HepG2 (cell line): ENCODE measurements around the gene TAP1. TPM values are rescaled to one million over a fixed set of nuclear protein-coding genes. Genes with fewer than 3 reads are reported as not detected.
A peak's percentile ranks its signal among the peaks of the same experiment; 100 is the strongest.

Experiments used
- ARNT2 ChIP-seq: sonication (generic); formaldehyde crosslinking; IDR thresholded peaks from 2 replicates; pipeline ENCODE4 v1.8.0; 2022; ENCODE audit warnings: mild to moderate bottlenecking, low read depth, missing genetic modification reagents, moderate library complexity
- CBX2 ChIP-seq, 2 experiments: fragments of 200-600 bp in 1 of 2; sonication (generic); formaldehyde crosslinking in 1 of 2; IDR thresholded peaks; 2 replicates each; pipeline versions ENCODE4 v1.7.0 to v1.8.1; 2018 to 2022; ENCODE audit warnings: low read depth in 2 of 2, low read length in 1 of 2, mild to moderate bottlenecking in 1 of 2, missing genetic modification reagents in 1 of 2
- CSRNP2 ChIP-seq: sonication (generic); formaldehyde crosslinking; conservative IDR thresholded peaks from 2 replicates; pipeline ENCODE4 v1.8.0; 2022; ENCODE audit warnings: low read depth, missing genetic modification reagents
- FIP1L1 ChIP-seq: fragments of 200-400 bp; formaldehyde crosslinking; IDR thresholded peaks from 2 replicates; pipeline ENCODE4 v1.6.1; 2018; ENCODE audit warnings: low read depth, mild to moderate bottlenecking, low read length, moderate library complexity, borderline replicate concordance; ENCODE audit not compliant: insufficient read depth
- GATA4 ChIP-seq: sonication (generic); IDR thresholded peaks from 2 replicates; pipeline ENCODE4 v1.6.1; 2016; ENCODE audit warnings: antibody characterized with exemption, low read depth, borderline replicate concordance
- HNRNPLL ChIP-seq: fragments of 200-400 bp; formaldehyde crosslinking; IDR thresholded peaks from 2 replicates; pipeline ENCODE4 v1.6.1; 2017; ENCODE audit warnings: mild to moderate bottlenecking, low read depth, low read length; ENCODE audit not compliant: poor library complexity, severe bottlenecking
- KDM6A ChIP-seq: IDR thresholded peaks from 2 replicates; pipeline ENCODE4 v1.6.1; 2016; ENCODE audit warnings: low read depth
- ONECUT2 ChIP-seq: sonication (generic); formaldehyde crosslinking; IDR thresholded peaks from 2 replicates; pipeline ENCODE4 v1.4.0; 2020; ENCODE audit warnings: missing genetic modification reagents
- PCBP2 ChIP-seq: fragments of 200-400 bp; formaldehyde crosslinking; optimal IDR thresholded peaks from 2 replicates; pipeline ENCODE3; 2018; ENCODE audit warnings: low read length, low read depth; ENCODE audit not compliant: poor library complexity, severe bottlenecking
- RELA ChIP-seq: sonication (generic); formaldehyde crosslinking; IDR thresholded peaks from 2 replicates; pipeline ENCODE4 v1.4.0; 2020; ENCODE audit warnings: missing genetic modification reagents
- REXO4 ChIP-seq: sonication (generic); formaldehyde crosslinking; IDR thresholded peaks from 2 replicates; pipeline ENCODE4 v1.8.0; 2022; ENCODE audit warnings: missing genetic modification reagents, mild to moderate bottlenecking, borderline replicate concordance
- RFX3 ChIP-seq: IDR thresholded peaks from 2 replicates; pipeline ENCODE4 v1.6.1; 2016; ENCODE audit warnings: missing biosample characterization, missing genetic modification reagents
- RFX5 ChIP-seq: IDR thresholded peaks from 2 replicates; pipeline ENCODE4 v1.6.1; 2011; ENCODE audit warnings: low read depth, low read length, improper control_type of control experiment
- SIX1 ChIP-seq: sonication (generic); formaldehyde crosslinking; IDR thresholded peaks from 2 replicates; pipeline ENCODE4 v1.4.0; 2020; ENCODE audit warnings: missing genetic modification reagents, borderline replicate concordance
- SNAI1 ChIP-seq: sonication (generic); formaldehyde crosslinking; IDR thresholded peaks from 2 replicates; pipeline ENCODE4 v1.5.0; 2020; ENCODE audit warnings: mild to moderate bottlenecking, missing genetic modification reagents, borderline replicate concordance
- SYNCRIP ChIP-seq: fragments of 200-400 bp; formaldehyde crosslinking; IDR thresholded peaks from 2 replicates; pipeline ENCODE4 v1.6.1; 2018; ENCODE audit warnings: mild to moderate bottlenecking, low read depth, low read length; ENCODE audit not compliant: insufficient read depth
- UBTF ChIP-seq: sonication (generic); formaldehyde crosslinking; IDR thresholded peaks from 2 replicates; pipeline ENCODE4 v1.4.0; 2020; ENCODE audit warnings: mild to moderate bottlenecking, missing genetic modification reagents
- ZKSCAN1 ChIP-seq: fragments of 150-350 bp; IDR thresholded peaks from 2 replicates; pipeline ENCODE4 v1.6.1; 2014; ENCODE audit warnings: low read length
- ZKSCAN5 ChIP-seq: sonication (generic); formaldehyde crosslinking; IDR thresholded peaks from 2 replicates; pipeline ENCODE4 v1.5.1; 2020; ENCODE audit warnings: mild to moderate bottlenecking, missing genetic modification reagents
- ZNF160 ChIP-seq: sonication (generic); formaldehyde crosslinking; IDR thresholded peaks from 2 replicates; pipeline ENCODE4 v1.8.0; 2022; ENCODE audit warnings: mild to moderate bottlenecking, inconsistent platforms, missing genetic modification reagents
- ZNF207 ChIP-seq: fragments of 450-650 bp; IDR thresholded peaks from 2 replicates; pipeline ENCODE4 v1.6.1; 2016; ENCODE audit warnings: antibody characterized with exemption, borderline replicate concordance
- ZNF24 ChIP-seq: fragments of 450-650 bp; IDR thresholded peaks from 2 replicates; pipeline ENCODE4 v1.6.1; 2017; ENCODE audit warnings: antibody characterized with exemption, mild to moderate bottlenecking
- ZNF263 ChIP-seq: sonication (generic); formaldehyde crosslinking; IDR thresholded peaks from 2 replicates; pipeline ENCODE4 v1.4.0; 2020; ENCODE audit warnings: missing genetic modification reagents
- ZNF616 ChIP-seq: sonication (generic); formaldehyde crosslinking; IDR thresholded peaks from 2 replicates; pipeline ENCODE4 v1.5.0; 2020; ENCODE audit warnings: low read depth, mild to moderate bottlenecking, missing genetic modification reagents
- ZNF644 ChIP-seq: IDR thresholded peaks from 2 replicates; pipeline ENCODE4 v1.6.1; 2016; ENCODE audit warnings: low read depth
- ZNF709 ChIP-seq: sonication (generic); formaldehyde crosslinking; IDR thresholded peaks from 2 replicates; pipeline ENCODE4 v1.5.0; 2020; ENCODE audit warnings: mild to moderate bottlenecking, missing genetic modification reagents
- ZNF749 ChIP-seq: sonication (generic); formaldehyde crosslinking; IDR thresholded peaks from 2 replicates; pipeline ENCODE4 v1.8.0; 2022; ENCODE audit warnings: mild to moderate bottlenecking, missing genetic modification reagents, moderate library complexity, borderline replicate concordance
- ZNF768 ChIP-seq: sonication (generic); formaldehyde crosslinking; IDR thresholded peaks from 2 replicates; pipeline ENCODE4 v1.4.0; 2020; ENCODE audit warnings: missing genetic modification reagents
- polyA plus RNA-seq, 8 experiments: library from polyadenylated mRNA; depleted of rRNA in 3 of 8; stranded (reverse) in 7 of 8; unstranded in 1 of 8; fragments of >200 nt; fragmentation: Illumina TruSeq in 4 of 8; extraction: Trizol in 4 of 8; gene quantifications; 2 replicates each; pipeline versions ENCODE4 v1.2.1 to v1.2.3, GENCODE V29; 2011 to 2016; ENCODE audit warnings: low read depth in 4 of 8, missing spikeins in 1 of 8, mixed read lengths in 1 of 8; ENCODE audit not compliant: insufficient read depth in 1 of 8
- total RNA-seq, 5 experiments: library from RNA; depleted of rRNA; stranded (reverse); fragments of >200 nt; fragmentation: Illumina TruSeq; extraction: Trizol; gene quantifications; 2 replicates each; pipeline ENCODE4 v1.2.3, GENCODE V29; 2016; ENCODE audit warnings: low read depth in 1 of 5

TAP1 gene
- total and polyA plus RNA-seq, 2 of the 13 experiments (the other 11 are each of a cell fraction or from before 2014, with no cell fraction given), result 31.2 to 52.2 TPM

DNA sequence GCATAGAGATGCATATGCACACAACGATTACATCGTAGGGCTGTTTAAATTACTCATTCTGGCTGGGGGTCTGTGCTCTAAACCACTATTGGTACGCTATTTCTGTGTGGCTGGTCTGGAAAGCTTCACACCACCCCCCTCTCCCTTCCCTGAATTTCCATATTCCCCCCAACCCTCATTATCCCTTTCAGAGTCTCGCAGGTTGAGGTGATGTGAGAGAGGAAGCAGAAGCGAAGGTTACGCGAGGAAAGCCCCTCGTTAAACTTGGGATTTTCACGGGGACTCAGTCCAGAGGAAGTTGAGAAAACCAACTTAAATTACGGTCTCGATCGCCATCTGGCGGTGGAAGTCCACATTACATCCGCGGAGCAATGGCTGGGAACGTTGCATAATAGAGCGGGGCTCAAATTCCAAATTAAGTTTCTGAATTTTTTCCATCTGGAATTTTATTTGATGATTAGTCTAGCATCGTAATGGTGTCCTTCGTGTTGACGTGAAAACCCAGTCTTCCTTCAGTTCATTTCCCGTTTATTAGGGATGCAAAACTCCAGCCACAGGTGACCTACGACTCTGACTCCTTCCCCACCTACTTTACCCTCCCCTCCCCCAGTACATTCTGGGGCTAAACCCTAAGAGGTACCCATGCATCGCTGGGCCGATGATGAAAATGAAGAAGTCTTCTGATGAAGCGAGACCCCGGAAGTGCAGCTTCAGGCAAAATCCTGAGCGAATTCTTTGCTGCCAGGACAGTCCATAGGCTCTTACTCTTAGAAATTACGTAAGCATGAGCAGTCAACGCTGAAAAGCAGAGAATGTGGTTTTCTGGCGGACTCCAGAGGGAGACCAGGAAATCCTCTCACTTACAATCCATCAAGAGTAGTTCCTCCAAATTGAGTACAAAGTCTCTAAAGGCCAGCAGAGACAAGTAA, 56.4 kb downstream of the TAP1 start (continued):
- no peak for TF ChIP-seq ZNF160 (CRISPR knock-in tag)
- no peak for TF ChIP-seq FIP1L1
- TF ChIP-seq ZKSCAN5 (CRISPR knock-in tag), result no peak
- TF ChIP-seq RFX3 (CRISPR knock-in tag), result no peak
- TF ChIP-seq UBTF (CRISPR knock-in tag), result no peak
- no peak for TF ChIP-seq SIX1 (CRISPR knock-in tag)
- no peak for TF ChIP-seq ZKSCAN1
- no peak for TF ChIP-seq ZNF709 (CRISPR knock-in tag)
- 0 out of 2 replicates have a peak, but pooled peaks have one; percentile 14 for TF ChIP-seq ZNF644 (CRISPR knock-in tag)
- TF ChIP-seq RELA, result no peak
- no peak for TF ChIP-seq CBX2 (IDR thresholded peaks at IDR 0.05; ENCODE audit: low read depth, low read length)
- TF ChIP-seq CBX2 (CRISPR knock-in tag; IDR thresholded peaks at IDR 0.05; ENCODE audit: low read depth), result no peak
- TF ChIP-seq ZNF749 (CRISPR knock-in tag), result no peak
- no peak for TF ChIP-seq KDM6A (CRISPR knock-in tag)
- TF ChIP-seq ZNF263 (CRISPR knock-in tag), result no peak
- no peak for TF ChIP-seq CSRNP2 (CRISPR knock-in tag)
- TF ChIP-seq ZNF24, result no peak
- no peak for TF ChIP-seq ARNT2 (CRISPR knock-in tag)
- no peak for TF ChIP-seq PCBP2
- no peak for TF ChIP-seq ZNF768 (CRISPR knock-in tag)
- TF ChIP-seq GATA4, result no peak
- TF ChIP-seq ZNF207, result no peak
- no peak for TF ChIP-seq SNAI1
- no peak for TF ChIP-seq SYNCRIP
- no peak for TF ChIP-seq HNRNPLL
- TF ChIP-seq ZNF616 (CRISPR knock-in tag), result no peak
- 0 out of 2 replicates have a peak, but pooled peaks have one; percentile 4 for TF ChIP-seq RFX5
- TF ChIP-seq REXO4 (CRISPR knock-in tag), result no peak
- no peak for TF ChIP-seq ONECUT2 (CRISPR knock-in tag)
